H9 (cell line): ENCODE results near the gene STAB2. TPM values are rescaled to one million over a fixed set of nuclear protein-coding genes. Genes with fewer than 3 reads are reported as not detected.

Experiments
- DNase-seq: peaks from one replicate; pipeline ENCODE4 v3.0.0-alpha.2; 2017
- H2AFZ ChIP-seq: one replicate; pipeline ENCODE4 v1.6.1; 2013; ENCODE audit warnings: mild to moderate bottlenecking, low read length, control low read depth, moderate library complexity
- H2AK5ac ChIP-seq: 2 replicates; pipeline ENCODE4 v1.6.1; 2013; ENCODE audit warnings: low read length, control low read depth, mixed read lengths; ENCODE audit not compliant: insufficient read length
- H2BK120ac ChIP-seq: one replicate; pipeline ENCODE4 v1.6.1; 2013; ENCODE audit warnings: low read depth, mild to moderate bottlenecking, low read length, control low read depth, inconsistent platforms; ENCODE audit not compliant: poor library complexity, severe bottlenecking
- H2BK12ac ChIP-seq: 2 replicates; pipeline ENCODE4 v1.6.1; 2013; ENCODE audit warnings: low read length, control low read depth, mixed read lengths, low read depth; ENCODE audit not compliant: insufficient read length
- H2BK15ac ChIP-seq: 2 replicates; pipeline ENCODE4 v1.6.1; 2013; ENCODE audit warnings: low read depth, low read length, control low read depth
- H2BK20ac ChIP-seq: one replicate; pipeline ENCODE4 v1.6.1; 2013; ENCODE audit warnings: low read depth, mild to moderate bottlenecking, low read length, control low read depth, inconsistent platforms; ENCODE audit not compliant: poor library complexity, severe bottlenecking
- H2BK5ac ChIP-seq: 2 replicates; pipeline ENCODE4 v1.6.1; 2013; ENCODE audit warnings: low read length, control low read depth, mixed read lengths; ENCODE audit not compliant: insufficient read length
- H3K14ac ChIP-seq: 2 replicates; pipeline ENCODE4 v1.6.1; 2013; ENCODE audit warnings: low read length, control low read depth; ENCODE audit not compliant: insufficient read depth
- H3K18ac ChIP-seq: 2 replicates; pipeline ENCODE4 v1.6.1; 2013; ENCODE audit warnings: low read depth, mild to moderate bottlenecking, mixed read lengths, low read length, control low read depth; ENCODE audit not compliant: insufficient read length
- H3K23ac ChIP-seq: 2 replicates; pipeline ENCODE4 v1.6.1; 2013; ENCODE audit warnings: low read length, control low read depth, mixed read lengths, low read depth; ENCODE audit not compliant: insufficient read length
- H3K23me2 ChIP-seq: 2 replicates; pipeline ENCODE4 v1.6.1; 2013; ENCODE audit warnings: low read depth, mild to moderate bottlenecking, mixed read lengths, low read length, control low read depth; ENCODE audit not compliant: insufficient read length, poor library complexity, severe bottlenecking
- H3K27ac ChIP-seq: 2 replicates; pipeline ENCODE4 v1.5.1; 2013; ENCODE audit warnings: low read length, control low read depth, mixed read lengths, low read depth; ENCODE audit not compliant: insufficient read length
- H3K27me3 ChIP-seq: 2 replicates; pipeline ENCODE4 v1.6.1; 2013; ENCODE audit warnings: low read length, control low read depth, inconsistent platforms; ENCODE audit not compliant: insufficient read depth
- H3K4ac ChIP-seq: 2 replicates; pipeline ENCODE4 v1.6.1; 2013; ENCODE audit warnings: low read depth, mild to moderate bottlenecking, control low read depth, inconsistent platforms, low read length, moderate library complexity
- H3K4me1 ChIP-seq: 2 replicates; pipeline ENCODE4 v1.6.1; 2013; ENCODE audit warnings: low read length, control low read depth, inconsistent platforms; ENCODE audit not compliant: insufficient read depth
- H3K4me2 ChIP-seq: 2 replicates; pipeline ENCODE4 v1.6.1; 2013; ENCODE audit warnings: low read length, control low read depth, mixed read lengths; ENCODE audit not compliant: insufficient read length, insufficient read depth
- H3K56ac ChIP-seq: 2 replicates; pipeline ENCODE4 v1.6.1; 2013; ENCODE audit warnings: low read depth, mild to moderate bottlenecking, mixed read lengths, low read length, control low read depth; ENCODE audit not compliant: insufficient read length
- H3K79me1 ChIP-seq: 2 replicates; pipeline ENCODE4 v1.6.1; 2013; ENCODE audit warnings: low read depth, mild to moderate bottlenecking, moderate library complexity, low read length, control low read depth, inconsistent platforms; ENCODE audit not compliant: insufficient read depth, poor library complexity, severe bottlenecking
- H3K79me2 ChIP-seq: 2 replicates; pipeline ENCODE4 v1.6.1; 2013; ENCODE audit warnings: low read length, control low read depth, inconsistent platforms; ENCODE audit not compliant: insufficient read depth
- H3K9ac ChIP-seq: 2 replicates; pipeline ENCODE4 v1.6.1; 2013; ENCODE audit warnings: low read length, control low read depth, mixed read lengths; ENCODE audit not compliant: insufficient read length; ENCODE audit errors: extremely low read depth
- H3K9me3 ChIP-seq: one replicate; pipeline ENCODE4 v1.6.1; 2013; ENCODE audit warnings: low read depth, low read length, inconsistent platforms; ENCODE audit not compliant: control insufficient read depth
- H3T11ph ChIP-seq: one replicate; pipeline ENCODE4 v1.6.1; 2013; ENCODE audit warnings: mild to moderate bottlenecking, low read length, control low read depth, inconsistent platforms
- H4K20me1 ChIP-seq: one replicate; pipeline ENCODE4 v1.6.1; 2013; ENCODE audit not compliant: control insufficient read depth, insufficient read length, insufficient read depth
- H4K5ac ChIP-seq: 2 replicates; pipeline ENCODE4 v1.6.1; 2013; ENCODE audit warnings: low read depth, mild to moderate bottlenecking, mixed read lengths, low read length, control low read depth; ENCODE audit not compliant: insufficient read length
- H4K8ac ChIP-seq: replicated peaks from 2 replicates; pipeline ENCODE4 v1.6.1; 2013; ENCODE audit warnings: low read length, control low read depth, mixed read lengths, low read depth; ENCODE audit not compliant: insufficient read length
- H4K91ac ChIP-seq: 2 replicates; pipeline ENCODE4 v1.6.1; 2013; ENCODE audit warnings: low read depth, mild to moderate bottlenecking, moderate library complexity, mixed read lengths, low read length, control low read depth; ENCODE audit not compliant: insufficient read length
- H3K27ac Mint-ChIP-seq, 3 experiments: 2 replicates in 2 of 3; 3 replicates in 1 of 3; pipeline ENCODE4 v1.8.0; 2020 to 2021; ENCODE audit warnings: mixed read lengths in 3 of 3, mild to moderate bottlenecking in 1 of 3, moderate library complexity in 1 of 3
- H3K27me3 Mint-ChIP-seq: 2 replicates; pipeline ENCODE4 v1.8.0; 2021; ENCODE audit warnings: low read depth, mild to moderate bottlenecking, moderate library complexity, mixed read lengths
- H3K36me3 Mint-ChIP-seq, 3 experiments: 2 replicates in 2 of 3; 3 replicates in 1 of 3; pipeline ENCODE4 v1.8.0; 2020 to 2021; ENCODE audit warnings: low read depth in 3 of 3, mixed read lengths in 3 of 3; ENCODE audit not compliant: insufficient read depth in 1 of 3
- H3K4me1 Mint-ChIP-seq, 2 experiments: 2 replicates each; pipeline ENCODE4 v1.8.0; 2020; ENCODE audit warnings: mixed read lengths in 2 of 2
- H3K4me3 Mint-ChIP-seq, 2 experiments: 2 replicates in 1 of 2; 3 replicates in 1 of 2; pipeline ENCODE4 v1.8.0; 2020 to 2021; ENCODE audit warnings: mild to moderate bottlenecking in 2 of 2, mixed read lengths in 2 of 2, moderate library complexity in 1 of 2
- H3K9me3 Mint-ChIP-seq, 2 experiments: 2 replicates in 1 of 2; 3 replicates in 1 of 2; pipeline ENCODE4 v1.8.0; 2020; ENCODE audit warnings: mild to moderate bottlenecking in 2 of 2, mixed read lengths in 2 of 2, moderate library complexity in 1 of 2
- WGBS: extraction: QIAGEN DNeasy Blood & Tissue Kit; methylation state at CpG from one replicate; pipeline ENCODE4 v1.1.7; 2013; ENCODE audit warnings: missing lambda C conversion rate, low lambda C conversion rate, mixed read lengths; ENCODE audit not compliant: insufficient read length; ENCODE audit errors: extremely low coverage; 5-methylcytosine and 5-hydroxymethylcytosine counted together
- total RNA-seq: library from RNA; stranded (reverse); gene quantifications from 2 replicates; pipeline ENCODE4 v1.2.1, GENCODE V29; 2021
- TF ChIP-seq, protein P1 (sequence below): fragments of 200-600 bp; sonication (generic); conservative IDR thresholded peaks from 3 replicates; pipeline ENCODE4 v1.8.0; 2021; ENCODE audit warnings: antibody characterized with exemption, mild to moderate bottlenecking

Gene STAB2
- total RNA-seq, 1 experiment from 2014 or later: 0.02 TPM

DNA sequence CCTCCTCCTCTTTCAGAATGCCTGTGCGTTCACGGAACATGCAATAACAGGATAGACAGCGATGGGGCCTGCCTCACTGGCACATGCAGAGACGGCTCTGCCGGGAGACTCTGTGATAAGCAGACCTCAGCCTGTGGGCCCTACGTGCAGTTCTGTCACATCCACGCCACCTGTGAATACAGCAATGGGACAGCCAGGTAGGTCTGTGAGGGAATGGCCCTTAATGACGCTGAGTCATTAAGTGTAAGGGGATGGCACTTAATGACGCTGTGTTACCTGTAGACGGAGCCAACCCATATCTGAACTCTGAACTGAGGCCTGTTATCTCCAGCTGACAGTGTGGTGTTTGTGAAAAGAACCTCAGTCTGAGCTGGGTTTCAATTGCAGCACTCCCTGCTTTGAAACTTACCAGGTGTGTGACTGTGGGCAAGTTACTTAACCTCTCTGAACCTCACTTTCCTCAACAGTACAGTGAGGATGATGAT is 86.9 kb downstream of the STAB2 start:
- H3K56ac ChIP-seq: no peak overlapping the region
- H3K4me1 Mint-ChIP-seq: peaks cover 30 to 37% of the 10 kb centered on the region in 2 experiments
- H2BK120ac ChIP-seq: no peak overlapping the region
- H3K18ac ChIP-seq: no peak overlapping the region
- no peak overlapping the region for H2BK20ac ChIP-seq
- no CpG with 5 or more reads among the region's 10 CpGs for WGBS
- H2BK15ac ChIP-seq: no peak overlapping the region
- H3K79me2 ChIP-seq: no peaks in the 10 kb centered on the region
- no peaks in the 10 kb centered on the region; a peak in 1 of 7 replicates for H3K36me3 Mint-ChIP-seq
- H3K14ac ChIP-seq: no peak overlapping the region; the same call in 1 of the 2 replicates
- no peak overlapping the region for H2AK5ac ChIP-seq
- no peak overlapping the region for H4K5ac ChIP-seq
- H3K9me3 Mint-ChIP-seq: no peaks in the 10 kb centered on the region
- no peaks in the 10 kb centered on the region for H3K27me3 ChIP-seq
- no peaks in the 10 kb centered on the region for H3K23me2 ChIP-seq
- no peak overlapping the region for H3K4me3 Mint-ChIP-seq
- no peaks in the 10 kb centered on the region for H3K9me3 ChIP-seq
- H4K20me1 ChIP-seq: no peaks in the 10 kb centered on the region
- peaks cover 2% of the 10 kb centered on the region; the same call in 1 of the 2 replicates for H3K4me1 ChIP-seq
- H2BK5ac ChIP-seq: no peak overlapping the region
- H4K91ac ChIP-seq: no peak overlapping the region
- H2BK12ac ChIP-seq: no peak overlapping the region
- H3K27me3 Mint-ChIP-seq: no peaks in the 10 kb centered on the region
- no peak overlapping the region; a peak in 1 of 7 replicates for H3K27ac Mint-ChIP-seq
- no peak overlapping the region for H4K8ac ChIP-seq
- TF ChIP-seq, protein P1, sequence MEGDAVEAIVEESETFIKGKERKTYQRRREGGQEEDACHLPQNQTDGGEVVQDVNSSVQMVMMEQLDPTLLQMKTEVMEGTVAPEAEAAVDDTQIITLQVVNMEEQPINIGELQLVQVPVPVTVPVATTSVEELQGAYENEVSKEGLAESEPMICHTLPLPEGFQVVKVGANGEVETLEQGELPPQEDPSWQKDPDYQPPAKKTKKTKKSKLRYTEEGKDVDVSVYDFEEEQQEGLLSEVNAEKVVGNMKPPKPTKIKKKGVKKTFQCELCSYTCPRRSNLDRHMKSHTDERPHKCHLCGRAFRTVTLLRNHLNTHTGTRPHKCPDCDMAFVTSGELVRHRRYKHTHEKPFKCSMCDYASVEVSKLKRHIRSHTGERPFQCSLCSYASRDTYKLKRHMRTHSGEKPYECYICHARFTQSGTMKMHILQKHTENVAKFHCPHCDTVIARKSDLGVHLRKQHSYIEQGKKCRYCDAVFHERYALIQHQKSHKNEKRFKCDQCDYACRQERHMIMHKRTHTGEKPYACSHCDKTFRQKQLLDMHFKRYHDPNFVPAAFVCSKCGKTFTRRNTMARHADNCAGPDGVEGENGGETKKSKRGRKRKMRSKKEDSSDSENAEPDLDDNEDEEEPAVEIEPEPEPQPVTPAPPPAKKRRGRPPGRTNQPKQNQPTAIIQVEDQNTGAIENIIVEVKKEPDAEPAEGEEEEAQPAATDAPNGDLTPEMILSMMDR: no peak
- no peak overlapping the region for H3K4me2 ChIP-seq
- no peak overlapping the region for H3K9ac ChIP-seq
- H3K27ac ChIP-seq: no peak overlapping the region
- H2AFZ ChIP-seq: no peak overlapping the region
- H3T11ph ChIP-seq: no peak overlapping the region
- no peak overlapping the region for H3K23ac ChIP-seq
- DNase-seq: no peak
- no peak overlapping the region for H3K4ac ChIP-seq
- H3K79me1 ChIP-seq: no peaks in the 10 kb centered on the region
